HCT116 (cell line): ENCODE data around the gene IPCEF1.

Experiments
- ELF1 ChIP-seq: IDR thresholded peaks from 2 replicates; pipeline ENCODE4 v1.6.1; 2012; ENCODE audit warnings: low read depth, borderline replicate concordance
- EZH2 ChIP-seq: fragments of 200-600 bp; sonication (generic); IDR thresholded peaks from 2 replicates; pipeline ENCODE4 v1.6.1; 2017; ENCODE audit warnings: antibody characterized with exemption, mixed run types
- POLR2A ChIP-seq: IDR thresholded peaks from 2 replicates; pipeline ENCODE4 v1.7.0; 2011; ENCODE audit warnings: borderline replicate concordance; ENCODE audit not compliant: insufficient read depth, insufficient read length; ENCODE audit errors: extremely low read depth

GRCh38 chr6:154232013-154232910 is 124.3 kb downstream of the IPCEF1 start:
- TF ChIP-seq POLR2A (no peak), ELF1 (no peak), EZH2 (no peak)
